NCI-H2227 (cell line): ENCODE measurements around the gene RRP1B.

Source experiments
- DNase-seq: peaks from one replicate; lab custom pipeline; 2025; ENCODE audit not compliant: unreplicated experiment; lab: John Stamatoyannopoulos, UW

Gene RRP1B

GRCh38 chr21:43720539-43721166 lies 61.3 kb downstream of the RRP1B start:
- no peak for DNase-seq

GRCh38 chr21:43721206-43721605 lies 61.8 kb downstream of the RRP1B start:
- DNase-seq, result no peak

- DNase-seq, result no peak
Observed at GRCh38 chr21:43721939-43722338, 62.6 kb downstream of the RRP1B start.

GRCh38 chr21:43723648-43724047 lies 64.3 kb downstream of the RRP1B start:
- DNase-seq, result no peak

- DNase-seq, result no peak
Observed at GRCh38 chr21:43726686-43727518, 67.5 kb downstream of the RRP1B start.

GRCh38 chr21:43727519-43728153 lies 68.3 kb downstream of the RRP1B start:
- DNase-seq, result no peak

GRCh38 chr21:43728154-43728466 lies 68.8 kb downstream of the RRP1B start:
- no peak for DNase-seq

GRCh38 chr21:43728467-43729390 lies 69.4 kb downstream of the RRP1B start:
- peak; percentile 92 for DNase-seq

GRCh38 chr21:43731476-43731875 lies 72.1 kb downstream of the RRP1B start:
- DNase-seq, result no peak

- DNase-seq, result no peak
Observed at GRCh38 chr21:43731891-43732711, 72.7 kb downstream of the RRP1B start.

- no peak for DNase-seq
Observed at GRCh38 chr21:43733060-43733459, 73.7 kb downstream of the RRP1B start.

- DNase-seq, result no peak
Observed at GRCh38 chr21:43733529-43734071, 74.2 kb downstream of the RRP1B start.

GRCh38 chr21:43734131-43734927 lies 75.0 kb downstream of the RRP1B start:
- no peak for DNase-seq

- no peak for DNase-seq
Observed at GRCh38 chr21:43734928-43735229, 75.5 kb downstream of the RRP1B start.

- no peak for DNase-seq
Observed at GRCh38 chr21:43735236-43736091, 76.1 kb downstream of the RRP1B start.

- DNase-seq, result no peak
Observed at GRCh38 chr21:43736224-43736883, 77.0 kb downstream of the RRP1B start.

GRCh38 chr21:43737158-43737950 lies 78.0 kb downstream of the RRP1B start:
- DNase-seq, result no peak
